GM18867 (cell line): ENCODE measurements around the gene THSD4.
"Not testable (repeated sequence)": the region's sequence is repeated elsewhere in the genome, so short reads cannot be mapped to it uniquely, and the experiment has no call there.

ENCODE experiments used
- ATAC-seq: cut with Tn5 transposase; IDR thresholded peaks from one replicate; pipeline ENCODE4 v1.9.1; 2021; ENCODE audit warnings: mild to moderate bottlenecking, moderate library complexity; ENCODE audit not compliant: unreplicated experiment

Gene THSD4

DNA sequence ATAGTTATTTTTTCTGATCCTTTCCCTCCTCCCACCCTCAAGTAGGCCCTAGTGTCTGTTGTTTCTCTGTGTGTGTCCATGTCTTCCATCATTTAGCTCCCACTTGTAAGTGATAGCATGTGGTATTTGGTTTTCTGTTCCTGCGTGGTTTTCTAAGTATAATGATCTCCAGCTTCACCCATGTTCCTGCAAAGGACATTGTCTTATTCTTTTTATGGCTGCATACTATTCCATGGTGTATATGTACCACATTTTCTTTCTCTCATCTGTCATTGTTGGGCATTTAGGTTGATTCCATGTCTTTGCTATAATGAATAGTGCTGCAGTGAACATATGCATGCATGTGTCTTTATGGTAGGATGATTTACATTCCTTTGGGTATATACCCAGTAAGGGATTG is 549.4 kb downstream of the THSD4 start:
- ATAC-seq = no peak

DNA sequence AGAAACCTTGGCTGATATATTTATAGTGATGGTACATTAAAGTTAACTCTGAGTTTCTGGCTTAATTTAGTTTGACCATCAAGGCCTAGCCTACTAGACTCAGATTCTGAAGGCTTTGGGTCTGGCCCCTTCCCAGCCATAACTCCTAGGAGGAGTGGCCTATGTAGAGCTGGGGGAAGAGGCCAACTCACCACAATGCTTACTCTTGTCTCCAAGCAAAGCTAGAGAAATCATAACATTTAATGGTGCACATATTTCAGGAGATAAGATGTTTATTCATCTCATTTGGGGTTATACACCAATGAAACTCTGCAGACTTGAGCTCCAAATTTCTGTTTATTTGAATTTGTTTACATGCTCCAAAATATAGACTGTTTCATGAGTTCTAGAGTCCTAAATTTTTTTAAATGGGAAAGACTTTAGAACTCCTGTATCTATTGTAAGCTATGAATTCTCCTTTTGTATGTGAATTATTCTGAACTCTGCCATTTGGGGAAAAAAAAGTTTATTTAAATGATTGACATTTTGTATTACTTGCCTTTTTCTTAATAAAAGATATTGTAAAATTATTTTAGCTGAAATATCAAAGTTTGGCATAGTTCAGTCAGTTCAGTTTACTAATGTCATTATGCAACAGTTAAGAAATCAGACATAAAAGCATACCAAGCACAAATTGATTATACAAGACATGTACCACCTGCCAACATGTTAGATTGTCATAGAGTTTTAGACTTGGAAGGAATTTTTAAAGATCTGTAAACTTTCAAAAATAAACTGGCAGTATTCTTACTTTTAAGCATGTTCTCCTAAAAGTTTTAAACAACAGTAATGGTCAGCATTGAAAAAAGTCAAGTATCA is 551.7 kb downstream of the THSD4 start:
- ATAC-seq = no peak

DNA sequence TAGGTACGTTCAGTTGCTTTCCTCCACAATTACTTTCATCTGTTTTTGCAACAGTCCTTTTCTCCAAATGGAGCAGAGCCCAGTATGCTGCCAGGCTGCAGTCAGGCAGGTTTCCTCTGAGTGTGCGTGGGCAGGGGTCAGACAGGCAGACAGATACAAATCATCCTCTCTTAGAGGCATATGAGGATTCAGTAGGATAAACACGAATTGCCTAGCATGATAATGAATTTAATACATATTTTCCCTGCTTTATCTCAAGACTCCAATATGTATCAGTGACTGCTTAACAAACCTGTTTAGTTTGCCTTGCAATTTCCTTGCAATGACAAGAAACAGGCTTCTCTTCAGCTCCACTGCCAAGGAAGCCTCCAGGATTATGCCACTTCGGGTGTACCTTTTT is 554.4 kb downstream of the THSD4 start:
- ATAC-seq = no peak

DNA sequence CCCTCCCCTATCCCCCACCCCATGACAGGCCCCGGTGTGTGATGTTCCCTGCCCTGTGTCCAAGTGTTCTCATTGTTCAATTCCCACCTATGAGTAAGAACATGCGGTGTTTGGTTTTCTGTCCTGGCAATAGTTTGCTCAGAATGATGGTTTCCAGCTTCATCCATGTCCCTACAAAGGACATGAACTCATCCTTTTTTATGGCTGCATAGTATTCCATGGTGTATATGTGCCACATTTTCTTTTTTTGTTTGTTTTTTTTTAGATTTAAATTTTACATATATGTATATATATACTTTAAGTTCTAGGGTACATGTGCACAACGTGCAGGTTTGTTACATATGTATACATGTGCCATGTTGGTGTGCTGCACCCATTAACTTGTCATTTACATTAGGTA is 555.0 kb downstream of the THSD4 start:
- ATAC-seq = not testable (repeated sequence)

DNA sequence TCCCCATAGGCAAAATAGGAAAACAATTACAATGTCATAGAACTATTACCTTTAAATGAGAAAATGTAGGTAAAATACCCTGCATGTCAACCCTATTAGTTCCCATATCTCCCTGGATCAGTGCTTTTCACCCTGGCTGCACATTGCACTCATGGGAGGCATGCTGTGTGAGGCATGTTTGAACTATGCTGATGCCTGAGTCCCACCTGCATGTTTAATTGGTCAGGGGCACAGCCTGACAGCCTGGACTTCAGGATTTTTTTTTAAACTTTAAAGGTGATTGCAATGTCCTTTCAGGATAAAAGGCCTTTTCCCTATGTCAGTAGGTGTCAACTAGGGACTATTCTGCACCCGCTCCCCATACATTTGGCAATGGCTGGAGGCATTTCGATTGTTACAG is 559.1 kb downstream of the THSD4 start:
- no peak for ATAC-seq

DNA sequence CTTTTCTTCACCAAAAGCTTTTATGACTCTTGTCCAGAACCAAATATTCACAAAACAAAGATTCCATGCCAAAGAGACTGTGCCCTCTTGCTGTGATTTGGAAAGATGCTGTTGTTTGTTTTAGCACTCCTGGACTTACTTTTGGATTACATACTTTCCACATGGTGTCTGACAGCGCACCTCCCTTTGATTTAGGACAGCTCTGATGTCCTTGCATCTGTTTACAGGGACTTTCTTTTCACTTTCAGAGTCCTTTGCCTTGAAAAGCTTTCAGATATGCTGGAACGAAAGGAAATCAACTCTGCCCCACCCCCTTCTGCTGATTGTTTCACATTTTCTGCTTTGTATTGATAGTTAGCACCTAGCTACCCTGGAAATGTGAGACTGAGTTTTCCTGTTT is 562.1 kb downstream of the THSD4 start:
- ATAC-seq = no peak

DNA sequence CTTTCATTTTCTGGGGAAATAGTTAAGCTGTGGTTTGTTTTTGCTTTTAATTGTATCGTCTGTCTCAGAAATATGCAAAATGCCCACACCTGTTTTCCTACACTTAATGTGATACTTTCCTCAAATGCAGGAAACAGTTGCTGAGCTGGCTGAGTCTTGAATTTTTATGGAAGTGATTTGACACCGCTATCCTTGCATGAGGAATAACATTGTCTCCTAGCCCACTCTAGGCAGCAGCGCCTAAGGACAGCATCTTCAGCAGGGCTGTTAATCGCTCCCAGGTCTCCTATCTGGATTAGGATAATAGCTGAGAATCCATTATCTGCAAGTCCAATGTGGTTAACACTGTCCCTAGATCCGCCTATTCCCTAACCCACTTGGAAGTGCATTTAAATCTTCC is 562.5 kb downstream of the THSD4 start:
- no peak for ATAC-seq

DNA sequence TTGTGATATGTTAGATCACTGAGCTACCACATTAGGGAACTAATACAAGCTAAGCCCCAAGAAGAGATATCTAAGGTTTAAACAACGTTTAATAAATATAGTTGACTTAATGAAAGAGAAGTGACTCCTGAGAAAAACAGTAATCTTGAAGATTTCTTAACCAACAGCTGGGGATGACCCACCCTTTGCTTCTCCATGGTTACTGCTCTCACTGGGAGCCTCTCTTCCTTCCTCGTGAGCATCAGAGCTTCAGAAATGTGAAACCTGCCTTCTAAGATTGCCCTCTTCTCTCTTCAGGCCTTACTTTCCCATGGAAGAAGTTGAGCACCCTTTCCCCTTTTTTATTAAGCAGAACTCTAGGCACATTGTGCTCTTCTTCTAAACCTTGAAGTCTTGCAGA is 562.9 kb downstream of the THSD4 start:
- no peak for ATAC-seq

DNA sequence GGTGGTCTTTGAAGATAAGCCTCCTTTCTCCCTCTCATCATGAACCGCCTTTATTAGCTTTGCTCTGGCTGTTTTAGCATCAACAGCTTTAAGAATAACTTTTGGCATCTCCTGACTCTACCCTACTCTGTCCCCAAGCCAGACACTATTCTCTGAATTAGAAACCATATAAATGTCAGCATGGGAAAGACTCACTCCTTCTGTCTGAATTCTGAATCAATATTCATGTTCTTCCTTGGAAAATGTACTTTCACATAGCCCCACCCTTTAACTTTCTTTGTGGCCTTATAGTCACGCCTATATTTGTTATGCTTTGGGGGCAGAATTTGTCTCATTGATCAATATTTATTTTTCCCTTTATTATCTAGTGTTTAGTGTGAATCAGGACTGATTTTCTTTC is 563.3 kb downstream of the THSD4 start:
- ATAC-seq = no peak

DNA sequence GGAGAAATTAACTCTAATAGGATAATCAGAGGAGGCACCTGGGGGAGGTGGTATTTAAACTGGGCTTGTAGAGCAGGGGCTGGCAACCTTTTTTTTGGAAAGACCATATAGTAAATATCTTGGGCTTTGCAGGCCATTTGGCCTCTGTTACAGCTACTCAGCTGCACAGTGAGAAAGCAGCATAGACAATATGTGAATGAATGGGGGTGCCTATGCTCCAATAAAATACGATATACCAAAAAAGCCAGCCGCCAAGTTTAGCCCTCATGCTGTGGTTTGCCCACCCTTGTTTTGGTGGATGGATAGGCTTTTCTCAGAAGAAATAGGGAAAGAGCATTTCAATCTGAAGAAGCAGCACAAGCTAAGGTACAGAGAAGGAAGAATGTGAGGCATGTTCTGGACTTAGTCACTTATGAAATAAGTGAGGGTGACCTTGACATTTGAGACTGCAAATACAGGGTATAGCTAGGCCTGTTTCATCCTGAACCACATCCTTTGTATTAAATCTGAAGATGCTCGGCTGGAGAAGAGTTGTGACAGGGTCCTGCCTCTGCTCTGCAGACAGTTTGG is 564.0 kb downstream of the THSD4 start:
- no peak for ATAC-seq

DNA sequence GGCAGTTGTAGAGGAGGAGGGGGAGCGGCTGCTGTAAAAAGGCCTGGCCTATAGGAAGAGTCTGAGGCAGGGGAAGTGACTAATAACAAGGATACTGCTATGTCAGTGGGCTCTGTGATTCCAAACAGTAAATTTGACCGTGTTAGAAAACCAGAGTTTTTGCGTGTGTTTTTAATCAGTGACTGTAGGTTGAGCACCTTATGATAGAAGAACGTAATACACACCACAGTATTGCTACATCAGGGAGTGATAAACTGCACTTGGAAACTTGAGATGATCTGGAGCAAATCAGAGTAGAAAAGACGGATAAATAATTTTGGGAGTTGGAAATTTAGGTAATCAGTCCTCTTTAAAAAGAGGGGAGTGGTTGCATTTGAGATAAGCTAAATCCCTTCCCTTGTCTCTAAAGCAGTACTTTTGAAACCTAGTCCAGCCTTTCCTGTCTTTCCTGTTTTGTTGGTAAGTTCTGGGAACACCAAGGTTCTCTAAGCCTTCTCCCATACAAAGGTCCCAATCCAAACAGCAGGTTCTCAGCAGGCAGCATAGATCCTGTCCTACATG is 564.6 kb downstream of the THSD4 start:
- no peak for ATAC-seq

DNA sequence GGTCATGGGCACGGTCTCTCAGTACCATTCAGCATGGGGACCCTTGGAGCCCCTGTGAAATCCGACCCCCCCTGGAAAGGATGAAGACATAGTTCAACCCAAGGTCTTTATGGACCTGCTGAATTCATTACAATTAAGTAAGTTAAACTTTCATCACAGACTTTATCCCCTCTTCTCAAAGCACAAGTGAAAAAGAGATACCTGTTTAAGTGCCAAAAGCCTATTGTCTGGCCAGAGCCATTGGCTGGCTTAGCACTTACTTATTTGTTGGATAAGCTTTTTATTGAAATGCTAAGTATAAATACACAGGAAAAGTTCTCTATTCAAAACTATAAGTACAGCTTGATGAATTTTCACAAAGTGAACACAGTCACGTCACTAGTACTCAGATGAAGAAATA is 566.7 kb downstream of the THSD4 start:
- ATAC-seq = no peak

DNA sequence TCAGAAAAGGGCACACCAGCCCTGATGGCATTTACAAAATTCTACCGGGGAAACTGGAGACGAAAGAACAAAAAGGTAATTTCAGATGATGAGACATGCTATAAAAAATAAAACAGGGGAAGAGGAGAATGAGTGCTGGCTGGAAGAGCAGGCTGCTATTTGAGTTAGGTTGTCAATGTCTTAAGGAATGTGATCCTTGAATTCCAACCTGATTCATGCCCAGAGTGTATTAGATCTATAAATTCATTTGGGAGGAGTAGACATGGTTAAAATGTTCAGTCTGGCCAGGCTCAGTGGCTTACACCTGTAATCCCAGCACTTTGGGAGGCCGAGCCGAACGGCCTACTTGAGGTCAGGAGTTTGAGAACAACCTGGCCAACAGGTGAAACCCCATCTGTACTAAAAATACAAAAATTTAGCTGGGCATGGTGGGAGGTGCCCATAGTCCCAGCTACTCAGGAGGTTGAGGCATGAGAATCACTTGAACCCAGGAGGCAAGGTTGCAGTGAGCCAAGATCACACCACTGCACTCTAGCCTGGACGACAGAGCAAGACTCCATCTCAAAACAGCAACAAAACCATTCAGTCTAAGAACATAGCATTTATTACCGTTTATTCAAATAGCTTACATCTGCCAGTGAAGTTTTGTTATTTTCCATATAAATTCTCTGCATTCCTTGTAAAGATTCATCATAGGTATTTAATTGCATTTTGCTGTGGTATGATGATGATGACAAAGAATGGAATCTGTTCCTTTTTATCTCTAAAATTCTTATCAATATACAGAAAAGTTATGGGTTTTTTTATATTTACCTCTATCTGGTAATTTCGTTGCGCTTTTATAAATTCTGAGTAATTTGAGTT is 568.4 kb downstream of the THSD4 start:
- no peak for ATAC-seq

DNA sequence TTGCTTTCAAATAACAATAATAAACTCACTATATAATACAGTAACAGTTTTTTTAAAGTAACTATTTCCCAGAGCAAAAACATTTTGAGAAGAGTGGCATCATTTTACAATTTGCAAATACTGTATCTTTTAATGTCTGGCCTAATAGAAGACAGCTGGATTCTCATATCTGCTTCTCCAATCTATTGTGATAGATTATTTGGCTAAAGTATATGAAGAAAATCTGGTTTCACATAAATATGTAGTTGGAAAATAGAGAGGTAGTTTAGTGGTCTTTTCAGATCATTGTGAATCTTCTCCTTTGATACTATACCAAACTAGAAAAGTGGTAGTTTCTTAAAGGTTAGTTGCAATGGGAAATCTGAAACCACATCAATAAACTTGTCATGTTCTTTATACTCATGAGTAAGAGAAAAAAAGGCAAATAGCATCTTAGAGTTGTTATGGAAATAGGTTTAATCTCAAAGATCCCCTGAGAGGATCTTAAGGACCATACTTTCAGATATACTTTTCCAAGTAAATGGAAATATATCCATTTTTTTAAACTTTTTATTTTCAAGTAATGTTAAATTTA is 570.2 kb downstream of the THSD4 start:
- no peak for ATAC-seq

DNA sequence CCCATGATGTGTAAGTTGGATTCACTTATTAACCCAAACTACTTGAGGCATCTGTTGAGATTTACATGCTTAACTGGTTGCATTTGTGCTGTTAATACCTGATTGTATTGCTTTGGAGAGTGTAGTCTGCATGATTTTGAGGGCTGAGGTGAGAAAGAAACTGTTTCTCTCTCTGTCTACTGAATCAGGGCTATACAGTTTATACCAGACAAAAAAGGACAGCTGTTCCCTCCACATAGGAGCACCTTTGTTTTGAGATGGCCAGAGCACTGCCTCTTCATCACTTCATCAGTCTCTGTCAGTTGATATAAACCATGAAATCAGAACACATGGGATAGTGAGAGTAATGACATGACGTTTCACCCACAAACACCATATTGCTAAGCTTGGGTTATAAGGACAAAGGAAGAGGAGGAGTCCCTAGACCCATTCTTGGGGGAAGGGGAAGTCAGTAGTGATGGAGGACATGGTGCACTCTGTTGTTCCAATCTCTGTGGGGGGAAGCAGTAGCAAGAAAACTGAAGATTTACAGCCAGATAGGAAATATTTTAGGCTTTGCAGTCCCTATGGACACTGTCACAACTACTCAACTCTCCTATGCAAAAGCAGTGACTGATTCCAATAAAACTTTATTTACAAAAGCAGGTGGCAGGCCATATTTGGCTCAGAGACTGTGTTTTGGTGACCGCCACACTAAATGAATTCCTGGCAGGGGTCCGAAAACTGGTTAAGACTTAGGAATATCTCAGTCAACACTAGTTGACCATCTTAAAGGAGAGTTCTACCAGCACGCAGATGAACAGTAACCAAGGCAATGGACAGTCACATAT is 571.2 kb downstream of the THSD4 start:
- no peak for ATAC-seq

DNA sequence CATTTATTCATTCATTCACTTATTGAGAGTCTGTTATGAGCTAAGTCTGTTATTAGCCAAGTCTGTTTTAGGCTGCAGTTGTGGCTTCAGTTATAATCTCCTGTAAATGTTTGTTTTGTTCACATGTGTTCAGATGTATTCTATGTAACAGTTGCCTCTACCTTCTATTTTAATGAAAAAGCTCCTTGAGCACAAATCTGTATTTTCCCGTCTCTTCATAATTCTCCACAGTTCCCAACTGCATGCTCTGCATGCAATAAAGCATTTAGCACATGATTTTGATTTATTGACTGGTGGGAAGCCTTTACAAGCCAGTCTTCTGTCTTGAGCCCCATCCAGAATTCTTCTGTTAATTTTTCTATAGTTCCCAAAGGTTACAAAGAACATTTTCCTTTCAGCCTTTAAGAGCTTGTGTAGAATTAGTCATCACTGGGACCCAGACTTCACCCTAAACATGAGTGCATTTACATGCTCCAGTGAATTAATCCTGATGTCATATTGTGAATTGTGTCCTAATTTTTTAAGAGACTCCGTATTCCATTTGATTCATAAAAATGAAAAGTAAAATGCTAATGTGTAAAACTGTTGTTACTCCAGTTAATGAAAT is 572.7 kb downstream of the THSD4 start:
- ATAC-seq = no peak

DNA sequence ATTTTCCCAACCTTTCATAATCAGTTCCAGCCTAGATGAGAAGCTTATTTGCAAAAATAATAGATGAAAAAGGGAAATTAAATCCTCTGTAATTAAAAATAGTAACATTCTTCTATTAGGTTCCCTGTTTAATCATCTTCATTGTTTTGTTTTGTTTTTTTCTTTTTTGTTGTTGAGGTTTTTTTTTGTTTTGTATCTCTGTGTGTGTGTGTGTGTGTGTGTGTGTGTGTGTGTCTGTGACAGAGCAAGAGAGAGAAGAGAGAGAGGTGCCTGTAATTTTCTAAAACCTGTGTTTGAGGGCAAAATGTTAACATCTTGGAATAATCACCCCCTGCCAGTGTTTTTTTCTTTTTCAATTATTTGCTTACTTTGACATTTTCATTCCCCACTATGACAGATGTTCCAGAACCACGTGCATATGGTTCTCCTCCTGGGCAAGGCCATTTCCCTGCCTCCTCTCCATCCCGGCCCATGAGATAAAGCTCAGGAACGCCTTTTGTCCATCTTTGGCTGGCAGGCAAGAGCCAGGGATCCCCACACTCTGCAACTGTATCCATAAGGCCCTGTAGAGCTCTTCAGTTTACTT is 573.3 kb downstream of the THSD4 start:
- ATAC-seq = no peak

DNA sequence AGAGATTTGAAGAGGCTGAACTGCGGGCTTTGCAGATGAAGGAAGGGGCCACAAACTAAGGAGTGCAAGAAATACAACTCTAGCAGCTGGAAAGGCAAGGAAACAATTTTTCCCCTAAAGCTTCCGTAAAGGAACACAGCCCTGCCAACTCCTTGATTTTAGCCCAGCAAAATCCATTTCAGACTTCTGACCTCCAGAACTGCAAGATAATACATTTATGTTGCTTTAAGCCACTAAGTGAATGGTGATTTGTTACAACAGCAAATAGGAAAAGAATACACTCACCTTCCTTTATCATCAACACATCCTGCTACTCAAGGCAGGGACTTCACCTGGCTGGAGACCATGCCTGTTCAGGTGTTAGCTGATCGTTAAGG is 575.8 kb downstream of the THSD4 start:
- no peak for ATAC-seq
